Colonic mucosa (tissue), 4 donors: ENCODE results near the gene IRX1. TPM values are rescaled to one million over a fixed set of nuclear protein-coding genes. Genes with fewer than 3 reads are reported as not detected.

ENCODE experiments used
- DNase-seq: peaks from one replicate; pipeline ENCODE4 v3.0.0-alpha.2; 2020
- H3K27ac ChIP-seq: fragments of 200-600 bp; one replicate; pipeline ENCODE4 v1.8.0; 2021
- H3K27me3 ChIP-seq: fragments of 200-600 bp; one replicate; pipeline ENCODE4 v1.8.0; 2021
- H3K36me3 ChIP-seq: fragments of 200-600 bp; one replicate; pipeline ENCODE4 v1.8.0; 2021
- H3K4me1 ChIP-seq: fragments of 200-600 bp; one replicate; pipeline ENCODE4 v1.8.0; 2021; ENCODE audit warnings: mild to moderate bottlenecking
- H3K4me3 ChIP-seq: fragments of 200-600 bp; one replicate; pipeline ENCODE4 v1.8.0; 2021
- H3K9ac ChIP-seq, 2 donors: one replicate each; pipeline ENCODE4 v1.7.0; 2013; ENCODE audit warnings: control low read depth in 2 of 2, low read depth in 2 of 2, low read length in 2 of 2
- H3K9me3 ChIP-seq: fragments of 200-600 bp; one replicate; pipeline ENCODE4 v1.8.0; 2021
- intact Hi-C: fragments of 100-400 bp; cut with DNase I; formaldehyde crosslinking; loops from one replicate; pipeline ENCODE4 v1.14.1; 2022
- total RNA-seq, 2 donors: library from RNA; stranded (reverse); fragmentation: NEBNext Ultra II Directional in 1 of 2; extraction: Animal tissue kit (Norgen Biotek cat#: 25700) in 1 of 2; gene quantifications; one replicate each; pipeline ENCODE4 v1.2.1, GENCODE V29; 2021
- TF ChIP-seq, protein P1 (sequence below): fragments of 200-600 bp; IDR thresholded peaks from one replicate; pipeline ENCODE4 v1.8.0; 2022; ENCODE audit warnings: antibody characterized with exemption, mild to moderate bottlenecking
- donor health status: healthy.
- donor health status: DM: no; HTN: no; CAD: no.
- donor health status: DM: no; HTN: no; CAD: no.

IRX1 gene
- total RNA-seq, 2 donors from 2014 or later: not detected

DNA sequence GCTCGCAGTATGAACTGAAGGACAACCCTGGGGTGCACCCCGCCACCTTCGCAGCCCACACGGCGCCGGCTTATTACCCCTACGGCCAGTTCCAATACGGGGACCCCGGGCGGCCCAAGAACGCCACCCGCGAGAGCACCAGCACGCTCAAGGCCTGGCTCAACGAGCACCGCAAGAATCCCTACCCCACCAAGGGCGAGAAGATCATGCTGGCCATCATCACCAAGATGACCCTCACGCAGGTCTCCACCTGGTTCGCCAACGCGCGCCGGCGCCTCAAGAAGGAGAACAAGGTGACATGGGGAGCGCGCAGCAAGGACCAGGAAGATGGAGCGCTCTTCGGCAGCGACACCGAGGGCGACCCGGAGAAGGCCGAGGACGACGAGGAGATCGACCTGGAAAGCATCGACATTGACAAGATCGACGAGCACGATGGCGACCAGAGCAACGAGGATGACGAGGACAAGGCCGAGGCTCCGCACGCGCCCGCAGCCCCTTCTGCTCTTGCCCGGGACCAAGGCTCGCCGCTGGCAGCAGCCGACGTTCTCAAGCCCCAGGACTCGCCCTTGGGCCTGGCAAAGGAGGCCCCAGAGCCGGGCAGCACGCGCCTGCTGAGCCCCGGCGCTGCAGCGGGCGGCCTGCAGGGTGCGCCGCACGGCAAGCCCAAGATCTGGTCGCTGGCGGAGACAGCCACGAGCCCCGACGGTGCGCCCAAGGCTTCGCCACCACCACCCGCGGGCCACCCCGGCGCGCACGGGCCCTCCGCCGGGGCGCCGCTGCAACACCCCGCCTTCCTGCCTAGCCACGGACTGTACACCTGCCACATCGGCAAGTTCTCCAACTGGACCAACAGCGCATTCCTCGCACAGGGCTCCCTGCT lies 3.8 kb downstream of the IRX1 start:
- Histone ChIP-seq H3K27me3 (peaks cover 66% of the 10 kb centered on the region), H3K36me3 (no peaks in the 10 kb centered on the region), H3K4me1 (no peaks in the 10 kb centered on the region), H3K4me3 (no peak overlapping the region), H3K9ac (no peak overlapping the region), H3K27ac (no peak overlapping the region), H3K9me3 (no peaks in the 10 kb centered on the region)
- TF ChIP-seq, protein P1, sequence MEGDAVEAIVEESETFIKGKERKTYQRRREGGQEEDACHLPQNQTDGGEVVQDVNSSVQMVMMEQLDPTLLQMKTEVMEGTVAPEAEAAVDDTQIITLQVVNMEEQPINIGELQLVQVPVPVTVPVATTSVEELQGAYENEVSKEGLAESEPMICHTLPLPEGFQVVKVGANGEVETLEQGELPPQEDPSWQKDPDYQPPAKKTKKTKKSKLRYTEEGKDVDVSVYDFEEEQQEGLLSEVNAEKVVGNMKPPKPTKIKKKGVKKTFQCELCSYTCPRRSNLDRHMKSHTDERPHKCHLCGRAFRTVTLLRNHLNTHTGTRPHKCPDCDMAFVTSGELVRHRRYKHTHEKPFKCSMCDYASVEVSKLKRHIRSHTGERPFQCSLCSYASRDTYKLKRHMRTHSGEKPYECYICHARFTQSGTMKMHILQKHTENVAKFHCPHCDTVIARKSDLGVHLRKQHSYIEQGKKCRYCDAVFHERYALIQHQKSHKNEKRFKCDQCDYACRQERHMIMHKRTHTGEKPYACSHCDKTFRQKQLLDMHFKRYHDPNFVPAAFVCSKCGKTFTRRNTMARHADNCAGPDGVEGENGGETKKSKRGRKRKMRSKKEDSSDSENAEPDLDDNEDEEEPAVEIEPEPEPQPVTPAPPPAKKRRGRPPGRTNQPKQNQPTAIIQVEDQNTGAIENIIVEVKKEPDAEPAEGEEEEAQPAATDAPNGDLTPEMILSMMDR: no peak
- intact Hi-C loops: loop anchor here (10.0 kb wide), 1 partner anchor 1865 kb away; no protein-coding TSS in a partner anchor
- no peak for DNase-seq

DNA sequence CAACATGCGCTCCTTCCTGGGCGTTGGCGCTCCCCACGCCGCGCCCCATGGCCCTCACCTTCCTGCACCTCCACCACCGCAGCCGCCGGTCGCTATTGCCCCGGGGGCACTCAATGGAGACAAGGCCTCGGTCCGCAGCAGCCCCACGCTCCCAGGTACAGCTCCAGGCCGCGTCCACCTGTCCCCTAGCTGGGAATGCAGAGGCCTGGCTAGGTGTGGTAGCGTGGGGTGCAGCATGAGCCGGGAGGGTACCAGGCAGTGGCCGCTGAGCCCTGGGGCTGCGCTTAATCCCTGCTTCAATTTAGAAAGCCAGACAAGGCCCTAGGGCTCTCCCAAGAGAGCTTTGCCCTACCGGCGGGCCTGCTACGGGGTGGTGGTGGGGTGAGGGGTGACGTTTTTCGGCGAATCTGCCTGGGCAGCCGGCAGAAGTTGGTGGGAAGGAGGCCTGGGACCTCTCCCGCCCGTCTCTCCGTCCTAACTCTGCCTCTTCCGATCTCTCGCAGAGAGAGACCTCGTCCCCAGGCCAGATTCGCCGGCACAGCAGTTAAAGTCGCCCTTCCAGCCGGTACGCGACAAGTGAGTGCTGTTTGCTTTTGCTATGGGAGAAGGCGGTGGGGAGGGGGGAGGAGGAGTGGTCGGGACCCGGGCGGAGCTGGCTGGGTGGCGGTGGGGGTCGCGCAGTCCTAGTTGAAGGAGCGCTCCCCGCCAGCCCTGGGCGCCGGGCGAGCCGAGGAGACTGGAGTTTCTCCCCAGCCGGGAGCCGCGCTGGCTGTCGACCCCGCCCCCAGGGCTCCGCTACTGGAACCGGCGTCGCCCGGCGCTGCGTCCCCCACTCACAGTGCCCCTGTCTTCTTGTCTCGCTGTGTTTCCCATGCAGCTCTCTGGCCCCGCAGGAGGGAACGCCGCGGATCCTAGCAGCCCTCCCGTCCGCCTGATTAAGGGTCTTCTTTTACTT lies 4.8 kb downstream of the IRX1 start:
- H3K36me3 ChIP-seq: no peaks in the 10 kb centered on the region
- no peaks in the 10 kb centered on the region for H3K9me3 ChIP-seq
- no peak for DNase-seq
- no peak overlapping the region for H3K27ac ChIP-seq
- intact Hi-C loops: loop anchor here (10.0 kb wide), 1 partner anchor 1866 kb away; no protein-coding TSS in a partner anchor
- peaks cover 57% of the 10 kb centered on the region for H3K27me3 ChIP-seq
- no peak overlapping the region for H3K4me3 ChIP-seq
- TF ChIP-seq, protein P1: no peak
- H3K9ac ChIP-seq: no peak overlapping the region
- no peaks in the 10 kb centered on the region for H3K4me1 ChIP-seq

DNA sequence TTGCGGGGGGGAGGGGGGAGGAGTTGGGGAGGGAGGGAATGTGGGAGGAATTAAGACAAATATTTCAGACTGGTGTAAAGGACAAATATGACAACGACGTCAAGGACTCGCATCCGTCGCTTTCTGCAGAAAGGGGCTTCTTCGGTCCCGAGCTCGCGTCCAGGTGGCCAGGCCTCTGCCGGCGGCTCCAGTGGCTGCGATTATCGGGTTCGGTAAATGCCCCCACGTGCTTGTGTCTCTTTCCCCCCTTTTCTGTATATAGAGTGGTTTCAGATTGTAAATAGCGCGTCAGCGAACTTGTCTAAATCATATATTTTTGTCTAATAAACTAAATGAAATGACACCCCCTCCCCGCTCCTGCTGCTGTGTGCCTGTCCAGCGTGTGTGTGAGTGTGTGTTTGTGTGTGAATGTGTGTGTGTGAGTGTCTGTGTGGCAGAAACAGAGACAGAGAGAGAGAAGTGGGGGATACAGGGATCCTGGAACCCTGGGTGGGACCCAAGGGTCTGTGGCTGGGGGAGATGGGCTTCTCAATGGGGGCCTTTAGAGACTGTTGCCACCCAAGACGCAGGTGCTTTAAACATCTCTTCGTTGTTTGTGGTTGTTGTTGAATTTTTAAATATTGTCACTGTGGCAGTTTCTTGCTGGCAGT lies 5.6 kb downstream of the IRX1 start:
- intact Hi-C loops: loop anchor here (10.0 kb wide), 1 partner anchor 1866 kb away; no protein-coding TSS in a partner anchor
- H3K4me3 ChIP-seq: no peak overlapping the region
- no peak overlapping the region for H3K27ac ChIP-seq
- no peaks in the 10 kb centered on the region for H3K9me3 ChIP-seq
- DNase-seq: no peak
- H3K4me1 ChIP-seq: no peaks in the 10 kb centered on the region
- H3K36me3 ChIP-seq: no peaks in the 10 kb centered on the region
- TF ChIP-seq, protein P1: no peak
- no peak overlapping the region for H3K9ac ChIP-seq
- H3K27me3 ChIP-seq: peaks cover 54% of the 10 kb centered on the region

- TF ChIP-seq, protein P1: no peak
- intact Hi-C loops: loop anchor here (10.0 kb wide), 1 partner anchor 1867 kb away; no protein-coding TSS in a partner anchor
- no peak overlapping the region for H3K4me3 ChIP-seq
- no peaks in the 10 kb centered on the region for H3K4me1 ChIP-seq
- H3K36me3 ChIP-seq: no peaks in the 10 kb centered on the region
- no peaks in the 10 kb centered on the region for H3K9me3 ChIP-seq
- H3K27me3 ChIP-seq: peaks cover 51% of the 10 kb centered on the region
- no peak for DNase-seq
- H3K27ac ChIP-seq: no peak overlapping the region
- no peak overlapping the region for H3K9ac ChIP-seq
Observed at GRCh38 chr5:3601911-3602782, 6.5 kb downstream of the IRX1 start.
